A673 (cell line): ENCODE measurements around the gene GMDS. TPM values are rescaled to one million over a fixed set of nuclear protein-coding genes. Genes with fewer than 3 reads are reported as not detected.

Experiments used
- BruUV-seq: library from RNA; stranded (reverse); fragments of 400-500 nt; replicated peaks from 2 replicates; lab custom pipeline; 2021; lab: Mats Ljungman, UMichigan
- CTCF ChIA-PET: fragments of 300-600 bp; sonication (Branson Sonifier 250); formaldehyde crosslinking; loops from one replicate; lab custom pipeline; 2022; ENCODE audit warnings: antibody characterized with exemption; lab: Charles Lee
- POLR2A ChIA-PET: fragments of 300-600 bp; sonication (Branson Sonifier 250); formaldehyde crosslinking; loops from one replicate; lab custom pipeline; 2022; ENCODE audit warnings: antibody characterized with exemption; ENCODE audit not compliant: low non-redundant PET; lab: Charles Lee
- DNase-seq: peaks from one replicate; pipeline ENCODE4 v3.0.0-alpha.2; 2015; ENCODE audit warnings: low spot score
- H3K27ac ChIP-seq: fragments of 200-600 bp; sonication (generic); 2 replicates; pipeline ENCODE4 v1.5.1; 2016; ENCODE audit warnings: mixed run types, low read depth, mild to moderate bottlenecking, mixed read lengths, antibody characterized with exemption, low read length; ENCODE audit not compliant: poor library complexity, severe bottlenecking
- H3K27me3 ChIP-seq: fragments of 200-600 bp; sonication (generic); replicated peaks from 2 replicates; pipeline ENCODE4 v1.6.1; 2017; ENCODE audit warnings: mixed run types, low read depth, mild to moderate bottlenecking, mixed read lengths, antibody characterized with exemption, low read length; ENCODE audit not compliant: insufficient read depth, poor library complexity
- H3K36me3 ChIP-seq: fragments of 200-600 bp; sonication (generic); 2 replicates; pipeline ENCODE4 v1.6.1; 2016; ENCODE audit warnings: mixed run types, mild to moderate bottlenecking, mixed read lengths, antibody characterized with exemption, low read length; ENCODE audit not compliant: insufficient read depth, poor library complexity, severe bottlenecking
- H3K4me1 ChIP-seq: fragments of 200-600 bp; sonication (generic); 2 replicates; pipeline ENCODE4 v1.6.1; 2017; ENCODE audit warnings: mixed run types, mild to moderate bottlenecking, mixed read lengths, antibody characterized with exemption, low read length; ENCODE audit not compliant: insufficient read depth, poor library complexity, severe bottlenecking
- H3K4me3 ChIP-seq: fragments of 200-600 bp; sonication (generic); 2 replicates; pipeline ENCODE4 v1.5.1; 2016; ENCODE audit warnings: low read depth, mixed run types, mild to moderate bottlenecking, mixed read lengths, low read length; ENCODE audit not compliant: poor library complexity, severe bottlenecking
- H3K9me3 ChIP-seq: fragments of 200-600 bp; sonication (generic); 2 replicates; pipeline ENCODE4 v1.6.1; 2016; ENCODE audit warnings: mixed run types, low read depth, mild to moderate bottlenecking, mixed read lengths, antibody characterized with exemption, low read length; ENCODE audit not compliant: poor library complexity, severe bottlenecking
- EZH2 ChIP-seq: fragments of 200-600 bp; sonication (generic); IDR thresholded peaks from 2 replicates; pipeline ENCODE4 v1.6.1; 2017; ENCODE audit warnings: borderline replicate concordance, low read depth, mild to moderate bottlenecking, mixed read lengths, antibody characterized with exemption, low read length; ENCODE audit not compliant: poor library complexity, severe bottlenecking
- intact Hi-C: fragments of 100-400 bp; cut with micrococcal nuclease; formaldehyde crosslinking; loops from one replicate; pipeline ENCODE4 v1.10.0; 2022; ENCODE audit not compliant: unreplicated experiment
- total RNA-seq: library from RNA; stranded (reverse); gene quantifications from 2 replicates; pipeline ENCODE4 v1.2.3, GENCODE V29; 2021
- TF ChIP-seq, protein P1 (sequence below): fragments of 300-800, 200-600 bp; sonication (generic); conservative IDR thresholded peaks from 2 replicates; pipeline ENCODE4 v1.5.1; 2017; ENCODE audit warnings: low read depth, mild to moderate bottlenecking, antibody characterized with exemption, low read length, moderate library complexity, mixed read lengths

Gene GMDS
- total RNA-seq, 1 experiment from 2014 or later = 15.2 TPM

DNA sequence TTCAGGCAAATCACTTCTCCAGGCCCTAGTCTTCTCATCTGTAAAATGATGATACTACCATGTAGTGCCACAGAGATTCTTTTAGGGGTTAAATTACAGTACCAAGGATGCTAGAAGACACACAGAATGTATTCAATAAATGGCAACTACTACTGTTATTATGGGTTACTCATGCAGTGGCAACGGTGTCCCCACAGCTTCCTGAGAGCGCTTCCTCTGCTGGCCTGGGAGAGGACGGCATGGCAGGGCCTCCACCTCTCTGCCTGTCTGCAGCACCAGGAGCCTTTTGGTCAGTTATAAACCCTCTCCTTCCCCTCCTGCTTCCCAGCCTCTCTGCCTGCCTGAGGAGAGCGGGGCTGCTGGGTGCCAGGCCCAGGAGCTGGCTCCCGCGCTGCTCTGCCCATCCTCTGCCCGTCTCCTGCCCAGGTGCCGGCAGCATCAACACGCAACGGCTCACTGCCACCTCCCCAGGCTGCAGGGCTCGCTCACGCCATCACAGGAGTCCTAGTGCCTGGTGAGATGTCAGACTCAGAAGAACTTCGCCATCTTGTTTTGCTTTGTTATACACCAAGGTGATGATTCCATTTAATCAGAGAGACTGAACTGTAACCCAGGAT, 465.0 kb downstream of the GMDS start:
- H3K27me3 ChIP-seq = no peaks in the 10 kb centered on the region
- TF ChIP-seq, protein P1, sequence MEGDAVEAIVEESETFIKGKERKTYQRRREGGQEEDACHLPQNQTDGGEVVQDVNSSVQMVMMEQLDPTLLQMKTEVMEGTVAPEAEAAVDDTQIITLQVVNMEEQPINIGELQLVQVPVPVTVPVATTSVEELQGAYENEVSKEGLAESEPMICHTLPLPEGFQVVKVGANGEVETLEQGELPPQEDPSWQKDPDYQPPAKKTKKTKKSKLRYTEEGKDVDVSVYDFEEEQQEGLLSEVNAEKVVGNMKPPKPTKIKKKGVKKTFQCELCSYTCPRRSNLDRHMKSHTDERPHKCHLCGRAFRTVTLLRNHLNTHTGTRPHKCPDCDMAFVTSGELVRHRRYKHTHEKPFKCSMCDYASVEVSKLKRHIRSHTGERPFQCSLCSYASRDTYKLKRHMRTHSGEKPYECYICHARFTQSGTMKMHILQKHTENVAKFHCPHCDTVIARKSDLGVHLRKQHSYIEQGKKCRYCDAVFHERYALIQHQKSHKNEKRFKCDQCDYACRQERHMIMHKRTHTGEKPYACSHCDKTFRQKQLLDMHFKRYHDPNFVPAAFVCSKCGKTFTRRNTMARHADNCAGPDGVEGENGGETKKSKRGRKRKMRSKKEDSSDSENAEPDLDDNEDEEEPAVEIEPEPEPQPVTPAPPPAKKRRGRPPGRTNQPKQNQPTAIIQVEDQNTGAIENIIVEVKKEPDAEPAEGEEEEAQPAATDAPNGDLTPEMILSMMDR = no peak
- no peak for TF ChIP-seq EZH2
- H3K9me3 ChIP-seq = no peaks in the 10 kb centered on the region
- H3K27ac ChIP-seq = no peak overlapping the region
- CTCF ChIA-PET = no interaction called here
- POLR2A ChIA-PET = no interaction called here
- no peak for DNase-seq
- no peak overlapping the region for H3K4me3 ChIP-seq
- BruUV-seq = no TSS peak
- H3K4me1 ChIP-seq = no peaks in the 10 kb centered on the region
- no peaks in the 10 kb centered on the region for H3K36me3 ChIP-seq
- intact Hi-C loops = no loop called here

DNA sequence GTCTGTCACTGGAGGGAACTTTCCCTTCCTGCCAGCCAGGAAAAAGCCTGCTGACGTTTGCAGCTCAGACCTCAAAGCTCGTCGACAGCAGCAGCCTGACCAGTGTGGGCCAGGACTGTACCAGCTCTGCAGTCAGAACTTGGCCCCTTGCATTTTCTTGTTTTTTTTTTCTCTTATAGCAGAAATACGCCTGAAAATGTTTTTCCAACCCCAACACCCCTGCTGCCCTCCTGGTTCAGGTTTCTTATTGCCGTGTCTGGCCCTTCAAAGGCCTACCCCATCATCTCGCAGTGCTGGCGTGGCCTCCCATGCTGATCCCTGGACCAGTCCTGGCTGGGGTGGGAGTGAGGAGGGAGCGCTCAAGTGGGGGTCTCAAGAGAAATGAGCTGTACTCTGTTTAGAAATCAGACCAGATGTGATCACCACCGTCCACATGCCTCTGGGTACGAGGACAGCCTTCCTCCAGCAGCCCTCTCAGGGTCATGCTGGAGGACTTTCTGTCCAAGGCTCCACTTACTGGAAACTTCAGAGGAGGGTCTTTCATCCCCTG, 466.6 kb downstream of the GMDS start:
- no peaks in the 10 kb centered on the region for H3K36me3 ChIP-seq
- POLR2A ChIA-PET = no interaction called here
- no peaks in the 10 kb centered on the region for H3K4me1 ChIP-seq
- no TSS peak for BruUV-seq
- H3K27me3 ChIP-seq = no peaks in the 10 kb centered on the region
- no peak overlapping the region for H3K4me3 ChIP-seq
- intact Hi-C loops = no loop called here
- CTCF ChIA-PET = no interaction called here
- H3K27ac ChIP-seq = no peak overlapping the region
- TF ChIP-seq EZH2 = no peak
- TF ChIP-seq, protein P1 = no peak
- no peaks in the 10 kb centered on the region for H3K9me3 ChIP-seq
- no peak for DNase-seq

DNA sequence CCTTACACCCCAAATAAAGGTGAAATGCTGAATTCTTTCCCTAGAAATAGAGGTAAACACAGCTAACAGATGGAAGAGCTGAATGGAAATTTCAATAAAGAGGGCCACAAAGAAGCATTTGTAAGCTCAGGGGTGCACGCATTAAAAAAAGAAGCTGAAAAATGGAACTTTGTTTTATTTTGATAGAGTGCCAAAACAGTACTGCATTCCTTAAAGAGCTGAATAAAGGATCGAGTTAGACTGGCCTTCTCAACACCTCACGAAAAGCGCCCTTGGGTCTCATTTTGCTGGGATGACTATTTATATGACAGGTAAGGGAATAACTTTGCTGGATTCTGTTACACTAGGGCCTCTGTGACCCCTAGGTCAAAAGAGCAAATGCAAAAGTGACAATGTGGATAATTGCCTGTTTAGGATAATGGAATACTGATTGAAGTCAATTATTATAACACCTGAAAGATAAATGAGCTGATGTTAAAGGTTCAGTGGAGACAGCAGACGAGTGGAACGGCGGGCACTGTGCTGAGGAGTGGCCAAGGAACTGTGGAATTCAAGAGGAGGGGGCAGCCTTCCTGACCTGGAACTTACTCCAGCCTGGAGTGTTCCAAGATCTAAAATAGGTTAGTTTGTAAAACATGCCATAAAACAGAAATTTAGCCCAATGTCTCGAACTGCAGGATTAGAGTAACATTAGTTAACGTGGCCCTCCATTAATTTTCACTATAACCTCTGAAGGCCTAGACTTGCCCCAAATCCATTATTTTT, 467.3 kb downstream of the GMDS start:
- intact Hi-C loops = no loop called here
- TF ChIP-seq, protein P1 = no peak
- TF ChIP-seq EZH2 = no peak
- H3K27me3 ChIP-seq = no peaks in the 10 kb centered on the region
- H3K4me1 ChIP-seq = no peaks in the 10 kb centered on the region
- CTCF ChIA-PET = no interaction called here
- BruUV-seq = no TSS peak
- H3K9me3 ChIP-seq = no peaks in the 10 kb centered on the region
- H3K27ac ChIP-seq = no peak overlapping the region
- H3K4me3 ChIP-seq = no peak overlapping the region
- POLR2A ChIA-PET = no interaction called here
- no peaks in the 10 kb centered on the region for H3K36me3 ChIP-seq
- DNase-seq = no peak
